Measurements from ENCODE around the gene KCNN4. TPM values are rescaled to one million over a fixed set of nuclear protein-coding genes. Genes with fewer than 3 reads are reported as not detected.

Gene KCNN4
- total and polyA plus RNA-seq, 10 of the 15 experiments (the other 5 are each of a cell fraction or from before 2014, with no cell fraction given): 1.4 to 112 (median 77.9) TPM

DNA sequence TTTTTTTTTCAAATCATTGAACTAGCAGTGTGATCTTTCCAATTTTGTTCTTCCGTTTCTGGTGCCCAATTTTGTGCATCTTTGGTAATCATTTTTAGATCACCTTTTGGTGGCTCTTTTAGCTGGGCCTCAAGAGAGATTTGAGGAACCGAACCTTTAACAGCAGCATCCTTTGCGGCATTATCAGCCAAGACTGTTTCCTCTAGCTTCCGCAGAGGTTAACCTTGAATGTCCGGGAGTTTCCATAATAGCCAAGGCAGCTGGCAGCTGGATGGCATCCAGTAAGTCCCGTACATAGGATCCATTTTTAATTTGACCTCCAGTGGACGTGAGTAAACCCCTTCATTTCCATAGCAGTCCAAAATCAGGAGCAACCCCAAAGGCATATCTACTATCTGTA, 55.3 kb downstream of the KCNN4 start (continued):
- no peak for TF ChIP-seq POLR2A (IDR thresholded peaks at IDR 0.05; ENCODE audit: low read depth, low read length)
- TF ChIP-seq IKZF1 (conservative IDR thresholded peaks at IDR 0.05): peak; percentile 76
- TF ChIP-seq MTA2 (IDR thresholded peaks at IDR 0.05; ENCODE audit: low read depth): peak; percentile 48
- TF ChIP-seq DPF2 (IDR thresholded peaks at IDR 0.05): peak; percentile 54
- TF ChIP-seq SREBF2 (IDR thresholded peaks at IDR 0.05; ENCODE audit: low read length): no peak
- TF ChIP-seq, protein P1, sequence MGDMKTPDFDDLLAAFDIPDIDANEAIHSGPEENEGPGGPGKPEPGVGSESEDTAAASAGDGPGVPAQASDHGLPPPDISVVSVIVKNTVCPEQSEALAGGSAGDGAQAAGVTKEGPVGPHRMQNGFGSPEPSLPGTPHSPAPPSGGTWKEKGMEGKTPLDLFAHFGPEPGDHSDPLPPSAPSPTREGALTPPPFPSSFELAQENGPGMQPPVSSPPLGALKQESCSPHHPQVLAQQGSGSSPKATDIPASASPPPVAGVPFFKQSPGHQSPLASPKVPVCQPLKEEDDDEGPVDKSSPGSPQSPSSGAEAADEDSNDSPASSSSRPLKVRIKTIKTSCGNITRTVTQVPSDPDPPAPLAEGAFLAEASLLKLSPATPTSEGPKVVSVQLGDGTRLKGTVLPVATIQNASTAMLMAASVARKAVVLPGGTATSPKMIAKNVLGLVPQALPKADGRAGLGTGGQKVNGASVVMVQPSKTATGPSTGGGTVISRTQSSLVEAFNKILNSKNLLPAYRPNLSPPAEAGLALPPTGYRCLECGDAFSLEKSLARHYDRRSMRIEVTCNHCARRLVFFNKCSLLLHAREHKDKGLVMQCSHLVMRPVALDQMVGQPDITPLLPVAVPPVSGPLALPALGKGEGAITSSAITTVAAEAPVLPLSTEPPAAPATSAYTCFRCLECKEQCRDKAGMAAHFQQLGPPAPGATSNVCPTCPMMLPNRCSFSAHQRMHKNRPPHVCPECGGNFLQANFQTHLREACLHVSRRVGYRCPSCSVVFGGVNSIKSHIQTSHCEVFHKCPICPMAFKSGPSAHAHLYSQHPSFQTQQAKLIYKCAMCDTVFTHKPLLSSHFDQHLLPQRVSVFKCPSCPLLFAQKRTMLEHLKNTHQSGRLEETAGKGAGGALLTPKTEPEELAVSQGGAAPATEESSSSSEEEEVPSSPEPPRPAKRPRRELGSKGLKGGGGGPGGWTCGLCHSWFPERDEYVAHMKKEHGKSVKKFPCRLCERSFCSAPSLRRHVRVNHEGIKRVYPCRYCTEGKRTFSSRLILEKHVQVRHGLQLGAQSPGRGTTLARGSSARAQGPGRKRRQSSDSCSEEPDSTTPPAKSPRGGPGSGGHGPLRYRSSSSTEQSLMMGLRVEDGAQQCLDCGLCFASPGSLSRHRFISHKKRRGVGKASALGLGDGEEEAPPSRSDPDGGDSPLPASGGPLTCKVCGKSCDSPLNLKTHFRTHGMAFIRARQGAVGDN (IDR thresholded peaks at IDR 0.05): peak; percentile 57; the same call in 1 of the 2 replicates

DNA sequence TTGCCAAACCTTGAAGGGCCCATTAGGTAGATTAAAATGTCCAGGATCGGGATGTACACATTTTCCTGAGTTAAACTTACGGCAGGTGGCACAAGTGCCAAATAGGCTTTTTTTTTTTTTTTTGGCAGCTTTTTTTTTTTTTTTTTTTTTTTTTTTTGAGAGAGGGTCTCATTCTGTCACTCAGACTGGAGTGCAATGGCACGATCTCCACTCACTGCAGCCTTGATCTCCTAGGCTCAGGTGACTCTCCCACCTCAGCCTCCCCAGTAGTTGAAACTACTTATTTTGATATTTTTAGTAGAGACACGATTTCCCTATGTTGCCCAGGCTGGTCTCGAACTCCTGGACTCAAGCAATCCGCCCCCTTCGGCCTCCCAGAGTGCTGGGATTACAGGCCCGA, 55.9 kb downstream of the KCNN4 start:
- Histone ChIP-seq H3K4me1 (ENCODE audit: control insufficient read depth, insufficient read depth, low read length) (peaks cover 26% of the 10 kb centered on the region), H3K9ac (ENCODE audit: control insufficient read depth, insufficient read depth, low read length) (0 out of 2 replicates have a peak overlapping the region, but pooled peaks have one; percentile 10), H3K27me3 (replicated peaks in 1 of 2; ENCODE audit: control insufficient read depth in 2 of 2, insufficient read depth in 2 of 2, low read length in 1 of 2) (no peaks in the 10 kb centered on the region), H3K4me2 (ENCODE audit: control insufficient read depth, insufficient read depth) (peak overlapping the region; percentile 54; the same call in 1 of the 2 replicates), H2AFZ (ENCODE audit: control insufficient read depth, low read depth, low read length) (no peak overlapping the region), H3K4me3 (no peak overlapping the region), H3K36me3 (ENCODE audit: control insufficient read depth in 2 of 2, insufficient read depth in 2 of 2, low read length in 1 of 2) (peaks cover 3 to 7% of the 10 kb centered on the region in 2 experiments; a peak in 3 of 4 replicates), H3K9me3 (replicated peaks; ENCODE audit: control insufficient read depth, insufficient read depth, low read length) (no peaks in the 10 kb centered on the region), H3K27ac (ENCODE audit: control insufficient read depth, insufficient read depth) (peak overlapping the region; percentile 48; the same call in 1 of the 2 replicates), H4K20me1 (ENCODE audit: control insufficient read depth, insufficient read depth) (no peaks in the 10 kb centered on the region), H3K79me2 (ENCODE audit: control insufficient read depth, insufficient read depth, low read length) (no peaks in the 10 kb centered on the region)
- no peak for FAIRE-seq
- RAD21 ChIA-PET (ENCODE audit: unreplicated experiment): interaction anchor here (0.8 to 2.3 kb wide), 9 partner anchors 8 to 60 kb away, joined by 3 to 30 read pairs (median 4); no protein-coding TSS in a partner anchor
- intact Hi-C loops (cut with micrococcal nuclease; ENCODE audit: unreplicated experiment): loop anchor here (2.0 kb wide), 1 partner anchor 56 kb away; no protein-coding TSS in a partner anchor
- 59% methylated on average over 8 of the region's 8 CpGs for WGBS (ENCODE audit: insufficient coverage, insufficient replicate concordance, low lambda C conversion rate, missing lambda C conversion rate)
- no peak for DNase-seq (ENCODE audit: low read depth, low spot score)
- POLR2A ChIA-PET: interaction anchor here (0.5 to 1.7 kb wide), 5 partner anchors 22 to 1656 kb away, joined by 3 to 6 read pairs (median 4); no protein-coding TSS in a partner anchor
- SMC1A ChIA-PET (ENCODE audit: uncharacterized antibody, unreplicated experiment): interaction anchor here (1.1 to 2.9 kb wide), 6 partner anchors 11 to 56 kb away, joined by 3 to 22 read pairs (median 4); partner anchors contain the start of gene PLAUR
- BruUV-seq (replicated peaks): no TSS peak
- CTCF ChIA-PET: interaction anchor here (0.7 to 2.8 kb wide), 5 partner anchors 20 to 162 kb away, joined by 3 to 13 read pairs (median 4); no protein-coding TSS in a partner anchor
- in situ Hi-C loops (cut with MboI): no loop called here
- no peak for ATAC-seq
- TF ChIP-seq NFXL1 (IDR thresholded peaks at IDR 0.05; ENCODE audit: borderline replicate concordance) (no peak), POLR2AphosphoS5 (IDR thresholded peaks at IDR 0.05; ENCODE audit: low read length) (no peak), TAF1 (IDR thresholded peaks at IDR 0.05; ENCODE audit: borderline replicate concordance, low read depth, low read length) (no peak), YBX1 (IDR thresholded peaks at IDR 0.05) (no peak), RUNX3 (IDR thresholded peaks at IDR 0.05; ENCODE audit: low read length) (no peak), CEBPB (IDR thresholded peaks at IDR 0.05; ENCODE audit: borderline replicate concordance in 1 of 2, low read depth in 2 of 2, low read length in 2 of 2) (no peak)
- TF ChIP-seq, protein P2, sequence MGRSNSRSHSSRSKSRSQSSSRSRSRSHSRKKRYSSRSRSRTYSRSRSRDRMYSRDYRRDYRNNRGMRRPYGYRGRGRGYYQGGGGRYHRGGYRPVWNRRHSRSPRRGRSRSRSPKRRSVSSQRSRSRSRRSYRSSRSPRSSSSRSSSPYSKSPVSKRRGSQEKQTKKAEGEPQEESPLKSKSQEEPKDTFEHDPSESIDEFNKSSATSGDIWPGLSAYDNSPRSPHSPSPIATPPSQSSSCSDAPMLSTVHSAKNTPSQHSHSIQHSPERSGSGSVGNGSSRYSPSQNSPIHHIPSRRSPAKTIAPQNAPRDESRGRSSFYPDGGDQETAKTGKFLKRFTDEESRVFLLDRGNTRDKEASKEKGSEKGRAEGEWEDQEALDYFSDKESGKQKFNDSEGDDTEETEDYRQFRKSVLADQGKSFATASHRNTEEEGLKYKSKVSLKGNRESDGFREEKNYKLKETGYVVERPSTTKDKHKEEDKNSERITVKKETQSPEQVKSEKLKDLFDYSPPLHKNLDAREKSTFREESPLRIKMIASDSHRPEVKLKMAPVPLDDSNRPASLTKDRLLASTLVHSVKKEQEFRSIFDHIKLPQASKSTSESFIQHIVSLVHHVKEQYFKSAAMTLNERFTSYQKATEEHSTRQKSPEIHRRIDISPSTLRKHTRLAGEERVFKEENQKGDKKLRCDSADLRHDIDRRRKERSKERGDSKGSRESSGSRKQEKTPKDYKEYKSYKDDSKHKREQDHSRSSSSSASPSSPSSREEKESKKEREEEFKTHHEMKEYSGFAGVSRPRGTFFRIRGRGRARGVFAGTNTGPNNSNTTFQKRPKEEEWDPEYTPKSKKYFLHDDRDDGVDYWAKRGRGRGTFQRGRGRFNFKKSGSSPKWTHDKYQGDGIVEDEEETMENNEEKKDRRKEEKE (IDR thresholded peaks at IDR 0.05): no peak
